Dermis blood vessel endothelial cell (primary cell): ENCODE measurements around the gene CHTF8. TPM values are rescaled to one million over a fixed set of nuclear protein-coding genes. Genes with fewer than 3 reads are reported as not detected.
"Not testable (repeated sequence)": the region's sequence is repeated elsewhere in the genome, so short reads cannot be mapped to it uniquely, and the experiment has no call there.

Experiments
- DNase-seq: peaks from one replicate; pipeline ENCODE4 v3.0.0; 2010
- total RNA-seq: library from RNA; depleted of rRNA; stranded (reverse); fragments of >200 nt; gene quantifications from 2 replicates; pipeline ENCODE4 v1.2.3, GENCODE V29; 2014

The CHTF8 gene
- total RNA-seq, 1 donor from 2014 or later, result 89.9 TPM

- DNase-seq, result no peak
These were observed 6.2 kb upstream of the CHTF8 start for GRCh38 chr16:69138608-69139007.

GRCh38 chr16:69133373-69133954 is 1.1 kb upstream of the CHTF8 start:
- no peak for DNase-seq

GRCh38 chr16:69131839-69132423 is 457 bp downstream of the CHTF8 start:
- DNase-seq, result peak; percentile 79

GRCh38 chr16:69131167-69131838 is 1.1 kb downstream of the CHTF8 start:
- DNase-seq, result peak; percentile 60

- DNase-seq, result no peak
These were observed 1.9 kb downstream of the CHTF8 start for GRCh38 chr16:69130461-69130860.

- DNase-seq, result no peak
These were observed 4.3 kb downstream of the CHTF8 start for GRCh38 chr16:69127966-69128510.

- not testable (repeated sequence) for DNase-seq
These were observed 5.6 kb downstream of the CHTF8 start for GRCh38 chr16:69126801-69127200.

- DNase-seq, result peak; percentile 58
These were observed 6.2 kb downstream of the CHTF8 start for GRCh38 chr16:69126221-69126620.

- DNase-seq, result not testable (repeated sequence)
These were observed 7.4 kb downstream of the CHTF8 start for GRCh38 chr16:69124961-69125360.

- not testable (repeated sequence) for DNase-seq
These were observed 8.0 kb downstream of the CHTF8 start for GRCh38 chr16:69124406-69124805.

GRCh38 chr16:69123910-69124309 is 8.5 kb downstream of the CHTF8 start:
- DNase-seq, result peak; percentile 83

GRCh38 chr16:69120096-69120664 is 12.2 kb downstream of the CHTF8 start:
- DNase-seq, result no peak

GRCh38 chr16:69119536-69119935 is 12.9 kb downstream of the CHTF8 start:
- DNase-seq, result no peak

- DNase-seq, result no peak
These were observed 13.4 kb downstream of the CHTF8 start for GRCh38 chr16:69118994-69119393.

GRCh38 chr16:69118468-69118867 is 13.9 kb downstream of the CHTF8 start:
- DNase-seq, result no peak

- peak; percentile 47 for DNase-seq
These were observed 15.5 kb downstream of the CHTF8 start for GRCh38 chr16:69116906-69117305.

- DNase-seq, result no peak
These were observed 16.0 kb downstream of the CHTF8 start for GRCh38 chr16:69116256-69116875.

- no peak for DNase-seq
These were observed 16.6 kb downstream of the CHTF8 start for GRCh38 chr16:69115837-69116236.

GRCh38 chr16:69115361-69115760 is 17.0 kb downstream of the CHTF8 start:
- no peak for DNase-seq

- no peak for DNase-seq
These were observed 17.4 kb downstream of the CHTF8 start for GRCh38 chr16:69114976-69115355.

GRCh38 chr16:69114346-69114975 is 17.9 kb downstream of the CHTF8 start:
- no peak for DNase-seq

- no peak for DNase-seq
These were observed 19.2 kb downstream of the CHTF8 start for GRCh38 chr16:69113216-69113615.
